ENCODE measurements around the gene EPS15. TPM values are rescaled to one million over a fixed set of nuclear protein-coding genes. Genes with fewer than 3 reads are reported as not detected.

Gene EPS15
- total and polyA plus RNA-seq, 2 of the 8 experiments (the other 6 are each of a cell fraction or from before 2014, with no cell fraction given) = 15.9 to 57.2 TPM

GRCh38 chr1:51543858-51544257 is 24.8 kb upstream of the EPS15 start:
- DNase-seq (ENCODE audit: low read depth in 1 of 2, low spot score in 2 of 2) (no peak), FAIRE-seq (no peak)
- no peak overlapping the region for H2BK120ac ChIP-seq (replicated peaks; ENCODE audit: low read depth, low read length)
- H4K5ac ChIP-seq (ENCODE audit: insufficient read length, low read depth, low read length) = no peak overlapping the region
- no peaks in the 10 kb centered on the region for H3K27me3 ChIP-seq (replicated peaks in 1 of 4; ENCODE audit: control insufficient read depth in 3 of 4, extremely low read depth in 1 of 4, insufficient read depth in 3 of 4, low read length in 3 of 4)
- no peak overlapping the region for H3K14ac ChIP-seq (ENCODE audit: insufficient read length)
- no peaks in the 10 kb centered on the region for H3K79me1 ChIP-seq (ENCODE audit: low read depth, low read length)
- POLR2A ChIA-PET (ENCODE audit: partially characterized antibody) = no interaction called here
- no peak overlapping the region for H2BK15ac ChIP-seq (ENCODE audit: low read length)
- no peaks in the 10 kb centered on the region for H3K23me2 ChIP-seq (ENCODE audit: low read depth, low read length)
- no peak overlapping the region for H3K9ac ChIP-seq (replicated peaks in 1 of 4; ENCODE audit: extremely low read depth in 1 of 4, low read depth in 3 of 4, low read length in 3 of 4)
- H3K56ac ChIP-seq (replicated peaks; ENCODE audit: insufficient read length, low read depth, low read length) = no peak overlapping the region
- H2BK12ac ChIP-seq (ENCODE audit: low read depth, low read length) = no peak overlapping the region
- no peaks in the 10 kb centered on the region for H3K9me3 ChIP-seq (ENCODE audit: insufficient read depth in 2 of 2, low read depth in 1 of 2, low read length in 1 of 2)
- H2BK20ac ChIP-seq (ENCODE audit: low read length) = no peak overlapping the region
- H2AFZ ChIP-seq (ENCODE audit: low read length) = no peak overlapping the region
- H3K4me3 ChIP-seq (ENCODE audit: extremely low read depth in 1 of 4, insufficient read depth in 2 of 4, low read depth in 3 of 4, low read length in 4 of 4) = no peak overlapping the region
- H2BK5ac ChIP-seq (ENCODE audit: low read depth, low read length) = no peak overlapping the region
- H2AK5ac ChIP-seq (ENCODE audit: low read depth, low read length) = no peak overlapping the region
- WGBS, 2 experiments (ENCODE audit: extremely low coverage in 1 of 2, insufficient coverage in 1 of 2, insufficient read length in 1 of 2, insufficient replicate concordance in 2 of 2, low coverage in 1 of 2, low lambda C conversion rate in 2 of 2, missing lambda C conversion rate in 1 of 2) = 93% methylated on average over 2 of the region's 2 CpGs; no CpG with 5 or more reads in 1 of the 2 experiments
- TF ChIP-seq CBX5 (IDR thresholded peaks at IDR 0.05; ENCODE audit: low read depth, low read length) (no peak), RAD21 (IDR thresholded peaks at IDR 0.05 in 1 of 2, conservative IDR thresholded peaks at IDR 0.05 in 1 of 2; ENCODE audit: low read depth in 2 of 2, low read length in 2 of 2) (no peak), FOSL1 (IDR thresholded peaks at IDR 0.05; ENCODE audit: insufficient read depth, low read depth, low read length) (no peak), NANOG (IDR thresholded peaks at IDR 0.05; ENCODE audit: insufficient read depth, low read depth, low read length, poor library complexity, severe bottlenecking) (no peak), CHD1 (IDR thresholded peaks at IDR 0.05; ENCODE audit: low read depth, low read length) (no peak), HDAC6 (IDR thresholded peaks at IDR 0.05; ENCODE audit: low read depth, low read length) (no peak), EGR1 (IDR thresholded peaks at IDR 0.05; ENCODE audit: borderline replicate concordance, low read depth, low read length) (no peak), TCF12 (IDR thresholded peaks at IDR 0.05; ENCODE audit: low read depth, low read length) (no peak), PHF8 (conservative IDR thresholded peaks at IDR 0.05; ENCODE audit: low read depth, low read length) (no peak)
- CTCF ChIA-PET (ENCODE audit: partially characterized antibody) = interaction anchor here (1.0 to 1.4 kb wide), 2 partner anchors 84 to 231 kb away, joined by 3 to 5 read pairs; no protein-coding TSS in a partner anchor
- no peak overlapping the region for H3K4me2 ChIP-seq (ENCODE audit: insufficient read depth in 1 of 2, low read depth in 2 of 2, low read length in 2 of 2)
- H4K8ac ChIP-seq (ENCODE audit: extremely low read depth, insufficient read depth, low read length) = no peak overlapping the region
- no peaks in the 10 kb centered on the region for H4K20me1 ChIP-seq (replicated peaks in 1 of 2; ENCODE audit: control insufficient read depth in 1 of 2, insufficient read depth in 2 of 2, low read length in 2 of 2)
- no peak overlapping the region for H3K4ac ChIP-seq (replicated peaks; ENCODE audit: insufficient read length, low read depth, low read length)
- H4K91ac ChIP-seq (replicated peaks; ENCODE audit: insufficient read length, low read length) = no peak overlapping the region
- no peaks in the 10 kb centered on the region for H3K36me3 ChIP-seq (ENCODE audit: control insufficient read depth in 2 of 4, insufficient read depth in 4 of 4, low read length in 3 of 4)
- H3K79me2 ChIP-seq (ENCODE audit: control insufficient read depth in 1 of 2, insufficient read depth in 2 of 2, low read length in 2 of 2) = no peaks in the 10 kb centered on the region
- H3K4me1 ChIP-seq (replicated peaks in 1 of 4; ENCODE audit: control insufficient read depth in 3 of 4, insufficient read depth in 4 of 4, low read length in 3 of 4) = no peaks in the 10 kb centered on the region
- no peak overlapping the region for H3K27ac ChIP-seq (ENCODE audit: low read depth, low read length)
- no peak overlapping the region for H3K23ac ChIP-seq (ENCODE audit: insufficient read length)
- no peak overlapping the region for H3K18ac ChIP-seq (ENCODE audit: extremely low read depth, low read length)

Measured in H1 (cell line).